GM12874 (cell line): ENCODE results near the gene CAMK2G.

Experiments
- TF ChIP-seq, protein P1 (sequence below): IDR thresholded peaks from 2 replicates; pipeline ENCODE4 v1.5.1; 2011; ENCODE audit warnings: low read depth, mild to moderate bottlenecking, control low read depth, low read length, moderate library complexity; ENCODE audit not compliant: insufficient read depth

The CAMK2G gene

DNA sequence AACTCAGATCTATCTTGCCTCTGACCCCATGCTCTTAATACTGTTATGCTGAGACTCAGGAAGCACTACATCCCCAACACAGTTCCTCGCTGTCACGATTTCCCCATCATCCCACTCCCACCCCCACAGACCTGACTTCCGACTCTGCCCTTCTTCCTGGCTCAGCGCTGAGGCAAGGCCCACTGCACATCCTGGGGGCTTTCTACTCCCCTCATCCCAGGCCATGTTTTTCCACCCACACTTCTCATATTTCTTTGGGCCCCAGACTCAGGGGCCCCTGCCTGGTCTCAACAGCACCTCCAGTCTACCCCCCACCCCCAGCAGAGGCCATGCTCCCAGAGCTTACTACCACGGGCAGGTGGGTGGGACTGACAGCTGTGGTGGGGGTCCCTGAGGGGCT, 55.3 kb downstream of the CAMK2G start:
- TF ChIP-seq, protein P1, sequence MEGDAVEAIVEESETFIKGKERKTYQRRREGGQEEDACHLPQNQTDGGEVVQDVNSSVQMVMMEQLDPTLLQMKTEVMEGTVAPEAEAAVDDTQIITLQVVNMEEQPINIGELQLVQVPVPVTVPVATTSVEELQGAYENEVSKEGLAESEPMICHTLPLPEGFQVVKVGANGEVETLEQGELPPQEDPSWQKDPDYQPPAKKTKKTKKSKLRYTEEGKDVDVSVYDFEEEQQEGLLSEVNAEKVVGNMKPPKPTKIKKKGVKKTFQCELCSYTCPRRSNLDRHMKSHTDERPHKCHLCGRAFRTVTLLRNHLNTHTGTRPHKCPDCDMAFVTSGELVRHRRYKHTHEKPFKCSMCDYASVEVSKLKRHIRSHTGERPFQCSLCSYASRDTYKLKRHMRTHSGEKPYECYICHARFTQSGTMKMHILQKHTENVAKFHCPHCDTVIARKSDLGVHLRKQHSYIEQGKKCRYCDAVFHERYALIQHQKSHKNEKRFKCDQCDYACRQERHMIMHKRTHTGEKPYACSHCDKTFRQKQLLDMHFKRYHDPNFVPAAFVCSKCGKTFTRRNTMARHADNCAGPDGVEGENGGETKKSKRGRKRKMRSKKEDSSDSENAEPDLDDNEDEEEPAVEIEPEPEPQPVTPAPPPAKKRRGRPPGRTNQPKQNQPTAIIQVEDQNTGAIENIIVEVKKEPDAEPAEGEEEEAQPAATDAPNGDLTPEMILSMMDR: no peak

DNA sequence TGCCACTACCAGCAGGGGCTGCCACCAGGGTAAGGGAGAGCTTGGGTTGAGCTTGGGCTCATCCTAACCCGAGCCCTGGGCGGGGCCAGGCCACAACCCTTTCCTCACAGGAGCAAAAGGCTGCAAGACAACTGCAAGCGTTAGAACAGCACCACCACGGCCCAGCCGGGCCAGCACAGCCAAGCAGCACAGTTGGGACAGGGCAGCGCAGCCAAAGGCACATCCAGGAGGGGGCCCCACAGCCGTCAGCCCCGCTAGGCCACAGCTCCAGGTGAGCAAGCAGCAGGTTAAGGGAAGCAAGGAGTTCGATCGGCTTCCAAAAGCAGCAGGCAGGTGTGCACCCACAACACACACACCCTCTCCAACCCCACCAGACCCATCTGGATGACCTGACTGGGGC, 56.0 kb downstream of the CAMK2G start:
- TF ChIP-seq, protein P1: no peak

DNA sequence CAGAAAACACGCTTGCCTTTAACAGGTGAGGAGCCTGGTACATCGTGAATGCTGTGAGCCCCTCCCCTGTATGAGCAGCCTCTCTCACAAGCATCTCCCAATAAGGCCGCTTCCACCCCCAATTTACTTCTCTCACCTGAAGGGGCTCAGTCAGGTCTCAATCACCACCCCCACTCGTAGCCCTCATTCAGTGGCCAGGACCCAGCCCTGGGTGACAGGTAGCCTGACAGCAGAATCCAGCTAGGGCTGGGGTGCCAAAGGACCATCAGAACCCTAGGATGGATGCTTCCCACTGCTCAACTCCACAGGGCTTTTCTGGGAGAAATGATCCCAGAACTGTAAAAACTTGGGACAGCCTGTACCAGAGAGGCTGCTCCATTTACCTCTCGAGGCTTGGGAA, 56.5 kb downstream of the CAMK2G start:
- TF ChIP-seq, protein P1: no peak

DNA sequence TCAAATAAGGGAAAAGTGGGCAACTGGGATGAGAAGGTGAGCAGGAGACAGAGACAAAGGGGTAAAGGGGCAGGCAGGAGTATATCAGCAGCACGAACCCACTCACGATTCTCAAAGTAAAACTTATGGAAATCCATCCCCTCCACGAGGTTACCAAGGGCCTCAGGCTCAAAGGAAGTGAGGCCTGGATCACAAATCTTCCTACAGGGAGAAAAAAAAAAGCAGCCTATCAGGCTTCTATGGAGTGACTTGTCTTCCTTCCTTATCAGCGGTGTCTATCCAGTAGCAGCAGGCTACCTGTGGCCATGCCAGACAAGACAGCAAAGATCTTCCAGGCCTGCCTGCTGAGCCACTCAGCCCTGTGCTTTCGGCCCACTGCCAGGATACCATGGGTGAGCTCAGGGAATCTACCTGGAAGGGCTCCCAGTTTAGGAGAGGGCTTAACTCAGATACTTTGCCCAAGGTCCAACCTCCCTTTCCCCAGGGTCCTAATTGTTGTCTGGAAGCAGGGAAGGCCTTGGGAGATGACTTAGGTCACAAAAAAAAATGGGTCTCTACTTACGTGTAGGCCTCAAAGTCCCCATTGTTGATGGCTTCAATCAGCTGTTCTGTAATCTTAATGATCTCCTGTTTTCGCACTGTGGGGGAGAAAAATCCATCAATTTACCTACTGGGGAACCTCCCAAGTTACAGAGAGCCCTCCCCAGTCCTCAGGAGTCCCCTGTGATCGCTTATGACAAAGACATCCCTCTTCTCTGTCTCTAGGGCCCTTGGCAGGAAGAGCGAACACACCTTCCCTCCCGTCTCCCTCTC, 57.2 kb downstream of the CAMK2G start:
- TF ChIP-seq, protein P1: no peak

DNA sequence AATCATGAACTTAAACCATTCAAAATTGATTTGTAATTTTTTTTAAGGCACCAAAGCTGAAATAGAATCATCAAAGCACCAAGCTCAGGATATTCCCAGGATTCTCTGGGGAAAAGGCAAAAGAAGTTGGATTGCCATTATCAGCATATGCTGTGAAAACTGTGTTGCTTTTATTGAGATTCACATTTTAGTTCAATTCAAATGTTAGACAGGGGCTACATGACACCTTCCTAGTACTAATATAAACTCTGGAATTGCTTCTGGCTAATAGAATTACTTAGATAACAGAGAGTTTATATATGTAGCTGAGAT, 58.7 kb downstream of the CAMK2G start:
- TF ChIP-seq, protein P1: no peak

DNA sequence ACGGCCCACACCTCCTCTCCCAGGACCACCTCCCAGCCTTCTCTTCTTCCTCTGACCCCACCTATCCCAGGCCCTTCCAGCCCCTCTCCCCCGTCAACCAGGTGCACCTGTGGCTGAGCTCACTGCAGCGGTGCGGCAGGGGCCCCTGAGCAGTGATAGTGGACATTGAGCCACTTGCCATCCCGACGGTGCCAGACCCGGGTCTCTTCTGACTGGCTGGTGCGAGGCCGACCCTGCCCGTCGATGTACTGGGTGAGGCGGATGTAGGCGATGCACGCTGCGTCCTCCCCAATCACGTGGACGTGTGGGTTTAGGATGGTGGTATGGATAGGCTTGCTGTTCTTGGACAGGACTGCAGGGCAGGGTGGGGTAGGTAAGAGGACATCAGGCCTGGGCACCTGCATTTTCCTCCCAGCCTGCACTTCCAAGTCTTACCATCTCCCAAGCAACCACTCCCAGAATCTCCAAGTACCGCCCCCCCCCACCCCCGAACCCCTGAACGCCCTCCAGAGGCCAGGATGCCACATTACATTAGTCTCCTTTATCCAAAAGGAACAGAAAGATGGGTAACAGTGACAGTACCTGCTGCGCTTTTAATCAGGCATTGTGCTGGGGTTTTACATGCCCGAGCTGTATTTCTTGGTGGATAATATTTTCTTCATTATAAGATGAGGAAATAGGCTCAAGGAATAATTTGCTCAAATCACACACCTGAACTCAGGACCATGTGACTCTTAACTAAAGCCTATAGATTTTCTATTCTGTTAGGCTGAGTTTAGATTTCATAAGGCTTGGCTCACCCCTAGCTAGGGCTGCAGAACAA, 59.2 kb downstream of the CAMK2G start:
- TF ChIP-seq, protein P1: 0 out of 2 replicates have a peak, but pooled peaks have one; percentile 29

DNA sequence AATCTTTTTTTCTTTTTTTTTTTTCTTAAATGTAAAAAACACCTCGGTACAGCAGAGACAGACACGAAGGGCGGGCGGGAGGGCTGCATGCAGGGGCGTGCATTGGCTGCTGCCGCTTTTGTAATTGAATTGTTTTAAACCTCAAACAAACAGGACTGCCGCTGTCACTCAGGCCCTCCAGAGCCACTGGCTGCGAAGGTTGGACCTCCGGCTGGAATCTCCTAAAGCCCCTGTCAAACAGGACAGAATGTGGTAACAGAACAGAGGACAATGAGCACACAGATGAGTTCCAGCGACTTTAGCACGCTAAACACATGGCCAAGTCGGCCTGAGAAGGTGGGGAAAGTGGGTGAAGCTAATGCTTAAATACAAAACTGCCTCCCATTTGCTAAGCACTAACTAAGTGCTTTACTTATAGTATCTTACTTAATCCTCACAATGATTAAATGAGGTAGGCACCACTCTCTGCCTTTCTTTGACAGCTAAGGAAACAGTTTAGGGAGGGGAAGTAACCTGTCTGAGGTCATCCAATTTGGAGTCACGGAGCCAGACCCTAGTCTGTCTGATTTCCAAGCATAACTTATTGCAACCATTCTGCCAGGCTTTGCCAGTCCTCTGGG, 60.0 kb downstream of the CAMK2G start:
- TF ChIP-seq, protein P1: no peak
